IMR-90 (cell line): ENCODE measurements around the gene DYRK1A. TPM values are rescaled to one million over a fixed set of nuclear protein-coding genes. Genes with fewer than 3 reads are reported as not detected.

ENCODE experiments used
- ATAC-seq: fragments of 200-7000 bp; cut with Tn5 transposase; 2 replicates; pipeline ENCODE4 v1.9.1; 2020; ENCODE audit warnings: low read depth, mild to moderate bottlenecking, moderate library complexity
- BruUV-seq: library from RNA; stranded (reverse); fragments of 400-500 nt; replicated peaks from 2 replicates; lab custom pipeline; 2021; lab: Mats Ljungman, UMichigan
- CTCF ChIA-PET: fragments of 300-600 bp; formaldehyde crosslinking; extraction: SDS; loops from one replicate; lab custom pipeline; 2021; ENCODE audit warnings: antibody characterized with exemption; lab: Yijun Ruan, JAX
- POLR2A ChIA-PET: fragments of 300-600 bp; sonication (Branson Sonifier 250); formaldehyde crosslinking; loops from one replicate; lab custom pipeline; 2022; ENCODE audit warnings: antibody characterized with exemption; ENCODE audit not compliant: unreplicated experiment; lab: Charles Lee
- DNase-seq: peaks from one replicate; pipeline ENCODE4 v3.0.0; 2013
- H2AFZ ChIP-seq: replicated peaks from 2 replicates; pipeline ENCODE3; 2013; ENCODE audit warnings: low read length, mild to moderate bottlenecking; ENCODE audit not compliant: poor library complexity
- H2AK5ac ChIP-seq: 2 replicates; pipeline ENCODE4 v1.6.1; 2013; ENCODE audit warnings: low read depth, low read length, inconsistent platforms
- H2AK9ac ChIP-seq: replicated peaks from 2 replicates; pipeline ENCODE3; 2013; ENCODE audit warnings: mild to moderate bottlenecking, low read depth, low read length, moderate library complexity; ENCODE audit not compliant: poor library complexity
- H2BK120ac ChIP-seq: 2 replicates; pipeline ENCODE4 v1.6.1; 2013; ENCODE audit warnings: low read depth, low read length, inconsistent platforms
- H2BK15ac ChIP-seq: 3 replicates; pipeline ENCODE4 v1.6.1; 2013; ENCODE audit warnings: low read depth, low read length, inconsistent platforms
- H2BK20ac ChIP-seq: 2 replicates; pipeline ENCODE4 v1.6.1; 2013; ENCODE audit warnings: low read depth, mild to moderate bottlenecking, inconsistent platforms, low read length, moderate library complexity
- H2BK5ac ChIP-seq: 2 replicates; pipeline ENCODE4 v1.6.1; 2013; ENCODE audit warnings: mild to moderate bottlenecking, low read depth, low read length, inconsistent platforms; ENCODE audit not compliant: poor library complexity, severe bottlenecking
- H3K14ac ChIP-seq: replicated peaks from 2 replicates; pipeline ENCODE4 v1.6.1; 2013; ENCODE audit warnings: low read depth, low read length, inconsistent platforms
- H3K18ac ChIP-seq: 2 replicates; pipeline ENCODE4 v1.6.1; 2013; ENCODE audit warnings: low read depth, low read length, control low read depth
- H3K23ac ChIP-seq: 2 replicates; pipeline ENCODE4 v1.6.1; 2013; ENCODE audit warnings: low read depth, low read length, inconsistent platforms
- H3K27ac ChIP-seq: 2 replicates; pipeline ENCODE4 v1.5.1; 2013; ENCODE audit warnings: mild to moderate bottlenecking, control low read depth, low read length; ENCODE audit not compliant: insufficient read depth
- H3K27me3 ChIP-seq: 2 replicates; pipeline ENCODE4 v1.6.1; 2013; ENCODE audit warnings: low read length; ENCODE audit not compliant: control insufficient read depth, insufficient read depth
- H3K36me3 ChIP-seq: 2 replicates; pipeline ENCODE4 v1.6.1; 2013; ENCODE audit warnings: low read length, mixed read lengths; ENCODE audit not compliant: control insufficient read depth, insufficient read depth
- H3K4ac ChIP-seq: 2 replicates; pipeline ENCODE4 v1.6.1; 2013; ENCODE audit warnings: low read depth, low read length, inconsistent platforms
- H3K4me1 ChIP-seq: 2 replicates; pipeline ENCODE4 v1.6.1; 2013; ENCODE audit warnings: low read length, mixed read lengths; ENCODE audit not compliant: control insufficient read depth, insufficient read depth
- H3K4me2 ChIP-seq: 2 replicates; pipeline ENCODE4 v1.6.1; 2013; ENCODE audit warnings: low read depth, mild to moderate bottlenecking, control low read depth, low read length, moderate library complexity
- H3K4me3 ChIP-seq: 2 replicates; pipeline ENCODE4 v1.5.1; 2013; ENCODE audit warnings: low read depth, mild to moderate bottlenecking, control low read depth, low read length, moderate library complexity; ENCODE audit not compliant: insufficient read depth
- H3K56ac ChIP-seq: 2 replicates; pipeline ENCODE4 v1.6.1; 2013; ENCODE audit warnings: low read length, inconsistent platforms; ENCODE audit not compliant: insufficient read depth; ENCODE audit errors: extremely low read depth
- H3K79me1 ChIP-seq, 2 experiments: 2 replicates each; pipeline ENCODE4 v1.6.1; 2013; ENCODE audit warnings: low read length in 2 of 2, inconsistent platforms in 1 of 2, low read depth in 1 of 2
- H3K9ac ChIP-seq: 2 replicates; pipeline ENCODE4 v1.6.1; 2013; ENCODE audit warnings: low read depth, low read length, control low read depth
- H3K9me1 ChIP-seq: 2 replicates; pipeline ENCODE4 v1.6.1; 2013; ENCODE audit warnings: low read length, inconsistent platforms; ENCODE audit not compliant: insufficient read depth
- H3K9me3 ChIP-seq: 2 replicates; pipeline ENCODE4 v1.6.1; 2013; ENCODE audit warnings: low read length; ENCODE audit not compliant: control insufficient read depth, insufficient read depth
- H4K20me1 ChIP-seq: 2 replicates; pipeline ENCODE4 v1.6.1; 2013; ENCODE audit warnings: low read length, inconsistent platforms; ENCODE audit not compliant: insufficient read depth
- H4K5ac ChIP-seq: 2 replicates; pipeline ENCODE4 v1.6.1; 2013; ENCODE audit warnings: mild to moderate bottlenecking, low read depth, low read length, control low read depth
- H4K8ac ChIP-seq, 2 experiments: 2 replicates each; pipeline ENCODE4 v1.6.1; 2013; ENCODE audit warnings: low read depth in 2 of 2, low read length in 2 of 2, control low read depth in 1 of 2, inconsistent platforms in 1 of 2
- H4K91ac ChIP-seq: 2 replicates; pipeline ENCODE4 v1.6.1; 2013; ENCODE audit warnings: low read depth, low read length, inconsistent platforms; ENCODE audit not compliant: insufficient read depth
- FOS ChIP-seq: fragments of 150-350 bp; IDR thresholded peaks from 2 replicates; pipeline ENCODE4 v1.6.1; 2016; ENCODE audit warnings: low read depth, low read length
- POLR2A ChIP-seq: IDR thresholded peaks from 2 replicates; pipeline ENCODE4 v1.6.1; 2012; ENCODE audit warnings: mild to moderate bottlenecking, low read depth, low read length
- RAD21 ChIP-seq: IDR thresholded peaks from 2 replicates; pipeline ENCODE4 v1.6.1; 2012; ENCODE audit warnings: low read length, improper control_type of control experiment
- RFX5 ChIP-seq: IDR thresholded peaks from 2 replicates; pipeline ENCODE4 v1.8.0; 2012; ENCODE audit warnings: low read depth, mild to moderate bottlenecking, low read length, moderate library complexity
- SMC3 ChIP-seq: fragments of 150-350 bp; IDR thresholded peaks from 2 replicates; pipeline ENCODE4 v1.6.1; 2016; ENCODE audit warnings: low read depth, mild to moderate bottlenecking, antibody characterized with exemption, low read length, moderate library complexity
- WGBS, 2 experiments: methylation state at CpG; one replicate each; pipeline versions ENCODE4 v1.1.5 to v1.1.7; 2013; ENCODE audit warnings: missing lambda C conversion rate in 2 of 2; ENCODE audit not compliant: insufficient read length in 1 of 2; ENCODE audit errors: extremely low coverage in 2 of 2; 5-methylcytosine and 5-hydroxymethylcytosine counted together
- dilution Hi-C: fragments of 300-500 bp; cut with HindIII; formaldehyde crosslinking; loops from one replicate; pipeline ENCODE4 v1.14.3; 2018; ENCODE audit warnings: low sequenced_read_pairs; ENCODE audit not compliant: unreplicated experiment
- in situ Hi-C: fragments of 300-500 bp; cut with MboI; formaldehyde crosslinking; loops from 3 replicates; pipeline ENCODE4 v1.14.3; 2019; ENCODE audit warnings: low sequenced_read_pairs, inconsistent platforms, mixed read lengths
- intact Hi-C: fragments of 100-400 bp; cut with micrococcal nuclease; formaldehyde crosslinking; loops from 2 replicates; pipeline ENCODE4 v1.10.0; 2022
- polyA plus RNA-seq, 3 experiments: library from polyadenylated mRNA; depleted of rRNA; stranded (reverse); fragments of >200 nt; gene quantifications; 2 replicates each; pipeline ENCODE4 v1.2.3, GENCODE V29; 2012; ENCODE audit warnings: low replicate concordance in 1 of 3
- total RNA-seq: library from RNA; depleted of rRNA; stranded (reverse); fragments of >200 nt; gene quantifications from 2 replicates; pipeline ENCODE4 v1.2.3, GENCODE V29; 2012

The DYRK1A gene
- total and polyA plus RNA-seq, 2 of the 4 experiments (the other 2 are of a cell fraction): 18.6 to 50.5 TPM

GRCh38 chr21:37342046-37342632, 24.4 kb upstream of the DYRK1A start:
- Histone ChIP-seq H3K9me3 (0 out of 2 replicates have a peak, but pooled peaks cover 2% of the 10 kb centered on the region), H3K36me3 (no peaks in the 10 kb centered on the region), H3K4ac (no peak overlapping the region; the same call in 1 of the 2 replicates), H3K23ac (no peak overlapping the region), H3K79me1 (no peaks in the 10 kb centered on the region), H3K4me2 (no peak overlapping the region), H2BK5ac (no peak overlapping the region), H3K27me3 (no peaks in the 10 kb centered on the region), H3K9ac (no peak overlapping the region), H3K4me3 (no peak overlapping the region), H2AFZ (no peak overlapping the region), H3K4me1 (peaks cover 5% of the 10 kb centered on the region), H4K8ac (no peak overlapping the region), H4K91ac (no peak overlapping the region), H2BK120ac (no peak overlapping the region), H2BK20ac (no peak overlapping the region), H4K5ac (no peak overlapping the region), H4K20me1 (no peaks in the 10 kb centered on the region), H3K27ac (no peak overlapping the region), H2AK9ac (no peak overlapping the region), H2AK5ac (peak overlapping the region; percentile 40; the same call in 1 of the 2 replicates), H3K9me1 (peaks cover 4% of the 10 kb centered on the region; the same call in 1 of the 2 replicates), H3K18ac (no peak overlapping the region), H3K14ac (no peak overlapping the region), H3K56ac (no peak overlapping the region), H2BK15ac (no peak overlapping the region; the same call in 2 of the 3 replicates)
- no peak for TF ChIP-seq POLR2A
- TF ChIP-seq RFX5: no peak
- no peak for TF ChIP-seq RAD21
- TF ChIP-seq SMC3: no peak
- no peak for TF ChIP-seq FOS
- ATAC-seq (no peak), DNase-seq (no peak)
- dilution Hi-C loops (no loop called here), in situ Hi-C loops (no loop called here), intact Hi-C loops (no loop called here)
- ChIA-PET CTCF (no interaction called here), POLR2A (no interaction called here)
- no TSS peak for BruUV-seq
- 100% methylated on average over 2 of the region's 9 CpGs; no CpG with 5 or more reads in 1 of the 2 experiments for WGBS, 2 experiments
